ENCODE measurements around the gene CALCOCO1. TPM values are rescaled to one million over a fixed set of nuclear protein-coding genes. Genes with fewer than 3 reads are reported as not detected.

CALCOCO1 gene
- total and polyA plus RNA-seq, 9 of the 15 experiments (the other 6 are each of a cell fraction or from before 2014, with no cell fraction given), result 1.9 to 31.8 (median 11.0) TPM

DNA sequence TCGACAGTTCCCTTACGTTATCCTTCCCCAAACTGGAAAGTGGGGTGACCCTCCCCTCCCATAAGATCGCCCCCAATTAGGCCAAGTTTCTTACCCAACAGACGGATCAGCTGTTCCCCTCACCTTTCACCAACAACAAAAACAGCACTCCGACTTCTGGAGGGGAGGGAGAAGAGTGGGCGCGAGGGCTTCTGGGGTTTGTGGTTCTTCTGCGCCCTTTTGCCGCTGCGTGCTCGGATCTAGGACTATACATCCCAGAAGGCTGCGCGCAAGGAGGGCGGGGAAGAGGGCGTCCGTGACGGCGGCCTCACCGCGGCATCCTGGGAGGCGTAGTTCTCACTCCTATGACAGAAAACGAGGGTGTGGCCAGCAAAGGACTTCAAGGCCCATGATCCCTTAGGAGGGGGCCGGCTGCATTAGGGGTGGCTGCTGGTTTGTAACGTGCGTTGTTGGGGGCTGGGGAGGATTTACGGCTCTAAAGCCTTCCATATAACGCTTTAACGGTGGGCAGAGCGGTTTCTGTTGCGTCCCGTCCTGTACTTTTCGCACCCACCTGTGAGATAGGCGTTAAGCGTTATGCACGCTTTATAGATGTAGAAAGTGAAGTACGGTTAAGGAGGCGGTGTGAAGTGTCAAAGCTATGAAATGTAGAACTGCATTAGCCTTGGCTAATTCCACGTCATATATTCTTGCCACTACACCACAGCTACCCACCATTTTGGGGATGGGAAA is at the start of gene CALCOCO1 (continued):
- TF ChIP-seq, protein P1, sequence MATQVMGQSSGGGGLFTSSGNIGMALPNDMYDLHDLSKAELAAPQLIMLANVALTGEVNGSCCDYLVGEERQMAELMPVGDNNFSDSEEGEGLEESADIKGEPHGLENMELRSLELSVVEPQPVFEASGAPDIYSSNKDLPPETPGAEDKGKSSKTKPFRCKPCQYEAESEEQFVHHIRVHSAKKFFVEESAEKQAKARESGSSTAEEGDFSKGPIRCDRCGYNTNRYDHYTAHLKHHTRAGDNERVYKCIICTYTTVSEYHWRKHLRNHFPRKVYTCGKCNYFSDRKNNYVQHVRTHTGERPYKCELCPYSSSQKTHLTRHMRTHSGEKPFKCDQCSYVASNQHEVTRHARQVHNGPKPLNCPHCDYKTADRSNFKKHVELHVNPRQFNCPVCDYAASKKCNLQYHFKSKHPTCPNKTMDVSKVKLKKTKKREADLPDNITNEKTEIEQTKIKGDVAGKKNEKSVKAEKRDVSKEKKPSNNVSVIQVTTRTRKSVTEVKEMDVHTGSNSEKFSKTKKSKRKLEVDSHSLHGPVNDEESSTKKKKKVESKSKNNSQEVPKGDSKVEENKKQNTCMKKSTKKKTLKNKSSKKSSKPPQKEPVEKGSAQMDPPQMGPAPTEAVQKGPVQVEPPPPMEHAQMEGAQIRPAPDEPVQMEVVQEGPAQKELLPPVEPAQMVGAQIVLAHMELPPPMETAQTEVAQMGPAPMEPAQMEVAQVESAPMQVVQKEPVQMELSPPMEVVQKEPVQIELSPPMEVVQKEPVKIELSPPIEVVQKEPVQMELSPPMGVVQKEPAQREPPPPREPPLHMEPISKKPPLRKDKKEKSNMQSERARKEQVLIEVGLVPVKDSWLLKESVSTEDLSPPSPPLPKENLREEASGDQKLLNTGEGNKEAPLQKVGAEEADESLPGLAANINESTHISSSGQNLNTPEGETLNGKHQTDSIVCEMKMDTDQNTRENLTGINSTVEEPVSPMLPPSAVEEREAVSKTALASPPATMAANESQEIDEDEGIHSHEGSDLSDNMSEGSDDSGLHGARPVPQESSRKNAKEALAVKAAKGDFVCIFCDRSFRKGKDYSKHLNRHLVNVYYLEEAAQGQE (IDR thresholded peaks at IDR 0.05; ENCODE audit: borderline replicate concordance), result no peak
- TF ChIP-seq, protein P1 (CRISPR knock-in tag; IDR thresholded peaks at IDR 0.05; ENCODE audit: low read depth), result no peak
- TF ChIP-seq, protein P2, sequence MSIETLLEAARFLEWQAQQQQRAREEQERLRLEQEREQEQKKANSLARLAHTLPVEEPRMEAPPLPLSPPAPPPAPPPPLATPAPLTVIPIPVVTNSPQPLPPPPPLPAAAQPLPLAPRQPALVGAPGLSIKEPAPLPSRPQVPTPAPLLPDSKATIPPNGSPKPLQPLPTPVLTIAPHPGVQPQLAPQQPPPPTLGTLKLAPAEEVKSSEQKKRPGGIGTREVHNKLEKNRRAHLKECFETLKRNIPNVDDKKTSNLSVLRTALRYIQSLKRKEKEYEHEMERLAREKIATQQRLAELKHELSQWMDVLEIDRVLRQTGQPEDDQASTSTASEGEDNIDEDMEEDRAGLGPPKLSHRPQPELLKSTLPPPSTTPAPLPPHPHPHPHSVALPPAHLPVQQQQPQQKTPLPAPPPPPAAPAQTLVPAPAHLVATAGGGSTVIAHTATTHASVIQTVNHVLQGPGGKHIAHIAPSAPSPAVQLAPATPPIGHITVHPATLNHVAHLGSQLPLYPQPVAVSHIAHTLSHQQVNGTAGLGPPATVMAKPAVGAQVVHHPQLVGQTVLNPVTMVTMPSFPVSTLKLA (conservative IDR thresholded peaks at IDR 0.05), result peak; percentile 91 to 97
- no peak for TF ChIP-seq ZFPM2 (CRISPR knock-in tag; IDR thresholded peaks at IDR 0.05)
- TF ChIP-seq, protein P3, sequence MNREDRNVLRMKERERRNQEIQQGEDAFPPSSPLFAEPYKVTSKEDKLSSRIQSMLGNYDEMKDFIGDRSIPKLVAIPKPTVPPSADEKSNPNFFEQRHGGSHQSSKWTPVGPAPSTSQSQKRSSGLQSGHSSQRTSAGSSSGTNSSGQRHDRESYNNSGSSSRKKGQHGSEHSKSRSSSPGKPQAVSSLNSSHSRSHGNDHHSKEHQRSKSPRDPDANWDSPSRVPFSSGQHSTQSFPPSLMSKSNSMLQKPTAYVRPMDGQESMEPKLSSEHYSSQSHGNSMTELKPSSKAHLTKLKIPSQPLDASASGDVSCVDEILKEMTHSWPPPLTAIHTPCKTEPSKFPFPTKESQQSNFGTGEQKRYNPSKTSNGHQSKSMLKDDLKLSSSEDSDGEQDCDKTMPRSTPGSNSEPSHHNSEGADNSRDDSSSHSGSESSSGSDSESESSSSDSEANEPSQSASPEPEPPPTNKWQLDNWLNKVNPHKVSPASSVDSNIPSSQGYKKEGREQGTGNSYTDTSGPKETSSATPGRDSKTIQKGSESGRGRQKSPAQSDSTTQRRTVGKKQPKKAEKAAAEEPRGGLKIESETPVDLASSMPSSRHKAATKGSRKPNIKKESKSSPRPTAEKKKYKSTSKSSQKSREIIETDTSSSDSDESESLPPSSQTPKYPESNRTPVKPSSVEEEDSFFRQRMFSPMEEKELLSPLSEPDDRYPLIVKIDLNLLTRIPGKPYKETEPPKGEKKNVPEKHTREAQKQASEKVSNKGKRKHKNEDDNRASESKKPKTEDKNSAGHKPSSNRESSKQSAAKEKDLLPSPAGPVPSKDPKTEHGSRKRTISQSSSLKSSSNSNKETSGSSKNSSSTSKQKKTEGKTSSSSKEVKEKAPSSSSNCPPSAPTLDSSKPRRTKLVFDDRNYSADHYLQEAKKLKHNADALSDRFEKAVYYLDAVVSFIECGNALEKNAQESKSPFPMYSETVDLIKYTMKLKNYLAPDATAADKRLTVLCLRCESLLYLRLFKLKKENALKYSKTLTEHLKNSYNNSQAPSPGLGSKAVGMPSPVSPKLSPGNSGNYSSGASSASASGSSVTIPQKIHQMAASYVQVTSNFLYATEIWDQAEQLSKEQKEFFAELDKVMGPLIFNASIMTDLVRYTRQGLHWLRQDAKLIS (CRISPR knock-in tag; IDR thresholded peaks at IDR 0.05), result no peak
- no peak for TF ChIP-seq ZNF551 (CRISPR knock-in tag; IDR thresholded peaks at IDR 0.05)
- no peak for TF ChIP-seq CBX1 (IDR thresholded peaks at IDR 0.05; ENCODE audit: low read depth)
- TF ChIP-seq TAF9B (IDR thresholded peaks at IDR 0.05; ENCODE audit: partially characterized antibody), result peak; percentile 36
- TF ChIP-seq ESRRB (CRISPR knock-in tag; IDR thresholded peaks at IDR 0.05; ENCODE audit: borderline replicate concordance), result no peak
- peak; percentile 95 for TF ChIP-seq CREB1 (IDR thresholded peaks at IDR 0.05)
- peak; percentile 94 for TF ChIP-seq CREB1 (CRISPR knock-in tag; IDR thresholded peaks at IDR 0.05)
- TF ChIP-seq, protein P4, sequence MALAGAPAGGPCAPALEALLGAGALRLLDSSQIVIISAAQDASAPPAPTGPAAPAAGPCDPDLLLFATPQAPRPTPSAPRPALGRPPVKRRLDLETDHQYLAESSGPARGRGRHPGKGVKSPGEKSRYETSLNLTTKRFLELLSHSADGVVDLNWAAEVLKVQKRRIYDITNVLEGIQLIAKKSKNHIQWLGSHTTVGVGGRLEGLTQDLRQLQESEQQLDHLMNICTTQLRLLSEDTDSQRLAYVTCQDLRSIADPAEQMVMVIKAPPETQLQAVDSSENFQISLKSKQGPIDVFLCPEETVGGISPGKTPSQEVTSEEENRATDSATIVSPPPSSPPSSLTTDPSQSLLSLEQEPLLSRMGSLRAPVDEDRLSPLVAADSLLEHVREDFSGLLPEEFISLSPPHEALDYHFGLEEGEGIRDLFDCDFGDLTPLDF (CRISPR knock-in tag; IDR thresholded peaks at IDR 0.05), result 0 out of 2 replicates have a peak, but pooled peaks have one; percentile 56
- TF ChIP-seq TCF7 (IDR thresholded peaks at IDR 0.05; ENCODE audit: borderline replicate concordance), result no peak
